Measurements from ENCODE around the gene SLC24A4.

- TF ChIP-seq CTCF (IDR thresholded peaks at IDR 0.05) (no peak), POLR2A (IDR thresholded peaks at IDR 0.05) (no peak)
These were observed 78.6 kb downstream of the SLC24A4 start for GRCh38 chr14:92401561-92401960.
